Measurements from ENCODE around the gene ING5. TPM values are rescaled to one million over a fixed set of nuclear protein-coding genes. Genes with fewer than 3 reads are reported as not detected.
"Not testable (repeated sequence)": the region's sequence is repeated elsewhere in the genome, so short reads cannot be mapped to it uniquely, and the experiment has no call there.

ING5 gene
- total RNA-seq, 1 experiment from 2014 or later, result 34.4 TPM

- Histone ChIP-seq H3K4me3 (ENCODE audit: low read length) (no peak overlapping the region), H3K9ac (ENCODE audit: low read length) (no peak overlapping the region), H3K4me1 (ENCODE audit: low read length) (no peaks in the 10 kb centered on the region), H3K4me2 (ENCODE audit: low read depth, low read length, poor library complexity, severe bottlenecking) (no peak overlapping the region), H3K79me2 (ENCODE audit: low read length) (peaks cover 32% of the 10 kb centered on the region), H3K9me3 (ENCODE audit: low read length) (no peaks in the 10 kb centered on the region), H3K36me3 (ENCODE audit: insufficient read depth, low read length) (peaks cover 17% of the 10 kb centered on the region), H3K9me2 (replicated peaks; ENCODE audit: insufficient read depth, low read length) (no peaks in the 10 kb centered on the region), H2AFZ (ENCODE audit: low read length) (no peak overlapping the region), H4K20me1 (ENCODE audit: insufficient read depth, low read depth, low read length) (no peaks in the 10 kb centered on the region), H3K27me3 (ENCODE audit: low read length) (no peaks in the 10 kb centered on the region), H3K27ac (ENCODE audit: low read length) (no peak overlapping the region)
- DNase-seq, result no peak
Measured at GRCh38 chr2:241742320-241742939, 40.6 kb downstream of the ING5 start.

- not testable (repeated sequence) for H3K9me3 ChIP-seq (ENCODE audit: low read length); H3K4me2 ChIP-seq (ENCODE audit: low read depth, low read length, poor library complexity, severe bottlenecking); H4K20me1 ChIP-seq (ENCODE audit: insufficient read depth, low read depth, low read length); H3K9me2 ChIP-seq (replicated peaks; ENCODE audit: insufficient read depth, low read length); H3K27me3 ChIP-seq (ENCODE audit: low read length); DNase-seq; H3K9ac ChIP-seq (ENCODE audit: low read length); H3K4me1 ChIP-seq (ENCODE audit: low read length); H2AFZ ChIP-seq (ENCODE audit: low read length); H3K27ac ChIP-seq (ENCODE audit: low read length); H3K4me3 ChIP-seq (ENCODE audit: low read length)
- peaks cover 17% of the 10 kb centered on the region for H3K36me3 ChIP-seq (ENCODE audit: insufficient read depth, low read length)
- peaks cover 28% of the 10 kb centered on the region for H3K79me2 ChIP-seq (ENCODE audit: low read length)
Measured at GRCh38 chr2:241743008-241743407, 41.2 kb downstream of the ING5 start.

GRCh38 chr2:241743620-241744019 is 41.8 kb downstream of the ING5 start:
- H3K36me3 ChIP-seq (ENCODE audit: insufficient read depth, low read length), result peaks cover 17% of the 10 kb centered on the region
- no peak overlapping the region for H3K4me2 ChIP-seq (ENCODE audit: low read depth, low read length, poor library complexity, severe bottlenecking)
- no peak overlapping the region for H2AFZ ChIP-seq (ENCODE audit: low read length)
- no peak overlapping the region for H3K27ac ChIP-seq (ENCODE audit: low read length)
- H4K20me1 ChIP-seq (ENCODE audit: insufficient read depth, low read depth, low read length), result no peaks in the 10 kb centered on the region
- H3K4me3 ChIP-seq (ENCODE audit: low read length), result no peak overlapping the region
- peaks cover 22% of the 10 kb centered on the region for H3K79me2 ChIP-seq (ENCODE audit: low read length)
- no peak for DNase-seq
- no peaks in the 10 kb centered on the region for H3K9me2 ChIP-seq (replicated peaks; ENCODE audit: insufficient read depth, low read length)
- no peak overlapping the region for H3K9ac ChIP-seq (ENCODE audit: low read length)
- H3K9me3 ChIP-seq (ENCODE audit: low read length), result no peaks in the 10 kb centered on the region
- no peaks in the 10 kb centered on the region for H3K4me1 ChIP-seq (ENCODE audit: low read length)
- H3K27me3 ChIP-seq (ENCODE audit: low read length), result no peaks in the 10 kb centered on the region

GRCh38 chr2:241744028-241744754 is 42.4 kb downstream of the ING5 start:
- no peak overlapping the region for H3K4me3 ChIP-seq (ENCODE audit: low read length)
- no peaks in the 10 kb centered on the region for H3K4me1 ChIP-seq (ENCODE audit: low read length)
- H3K9me2 ChIP-seq (replicated peaks; ENCODE audit: insufficient read depth, low read length), result no peaks in the 10 kb centered on the region
- H3K27me3 ChIP-seq (ENCODE audit: low read length), result no peaks in the 10 kb centered on the region
- no peaks in the 10 kb centered on the region for H3K9me3 ChIP-seq (ENCODE audit: low read length)
- peaks cover 17% of the 10 kb centered on the region for H3K36me3 ChIP-seq (ENCODE audit: insufficient read depth, low read length)
- H3K9ac ChIP-seq (ENCODE audit: low read length), result no peak overlapping the region
- H3K79me2 ChIP-seq (ENCODE audit: low read length), result peaks cover 16% of the 10 kb centered on the region
- no peak overlapping the region for H2AFZ ChIP-seq (ENCODE audit: low read length)
- DNase-seq, result no peak
- no peak overlapping the region for H3K4me2 ChIP-seq (ENCODE audit: low read depth, low read length, poor library complexity, severe bottlenecking)
- no peaks in the 10 kb centered on the region for H4K20me1 ChIP-seq (ENCODE audit: insufficient read depth, low read depth, low read length)
- no peak overlapping the region for H3K27ac ChIP-seq (ENCODE audit: low read length)

GRCh38 chr2:241745276-241745675 is 43.4 kb downstream of the ING5 start:
- Histone ChIP-seq H4K20me1 (ENCODE audit: insufficient read depth, low read depth, low read length) (no peaks in the 10 kb centered on the region), H3K27me3 (ENCODE audit: low read length) (no peaks in the 10 kb centered on the region), H3K4me2 (ENCODE audit: low read depth, low read length, poor library complexity, severe bottlenecking) (no peak overlapping the region), H3K4me1 (ENCODE audit: low read length) (no peaks in the 10 kb centered on the region), H3K27ac (ENCODE audit: low read length) (no peak overlapping the region), H3K9me3 (ENCODE audit: low read length) (no peaks in the 10 kb centered on the region), H2AFZ (ENCODE audit: low read length) (no peak overlapping the region), H3K4me3 (ENCODE audit: low read length) (no peak overlapping the region), H3K9me2 (replicated peaks; ENCODE audit: insufficient read depth, low read length) (no peaks in the 10 kb centered on the region), H3K9ac (ENCODE audit: low read length) (no peak overlapping the region), H3K79me2 (ENCODE audit: low read length) (peaks cover 10% of the 10 kb centered on the region), H3K36me3 (ENCODE audit: insufficient read depth, low read length) (peaks cover 17% of the 10 kb centered on the region)
- DNase-seq, result no peak

GRCh38 chr2:241746084-241746483 is 44.2 kb downstream of the ING5 start:
- Histone ChIP-seq H3K4me1 (ENCODE audit: low read length) (no peaks in the 10 kb centered on the region), H3K9me2 (replicated peaks; ENCODE audit: insufficient read depth, low read length) (no peaks in the 10 kb centered on the region), H2AFZ (ENCODE audit: low read length) (no peak overlapping the region), H3K36me3 (ENCODE audit: insufficient read depth, low read length) (peaks cover 17% of the 10 kb centered on the region), H3K9me3 (ENCODE audit: low read length) (no peaks in the 10 kb centered on the region), H3K79me2 (ENCODE audit: low read length) (peaks cover 5% of the 10 kb centered on the region), H3K27me3 (ENCODE audit: low read length) (no peaks in the 10 kb centered on the region), H4K20me1 (ENCODE audit: insufficient read depth, low read depth, low read length) (no peaks in the 10 kb centered on the region), H3K9ac (ENCODE audit: low read length) (no peak overlapping the region), H3K4me2 (ENCODE audit: low read depth, low read length, poor library complexity, severe bottlenecking) (no peak overlapping the region), H3K4me3 (ENCODE audit: low read length) (no peak overlapping the region), H3K27ac (ENCODE audit: low read length) (no peak overlapping the region)
- no peak for DNase-seq

GRCh38 chr2:241748468-241749256 is 46.8 kb downstream of the ING5 start:
- Histone ChIP-seq H3K9me3 (ENCODE audit: low read length) (no peaks in the 10 kb centered on the region), H3K9ac (ENCODE audit: low read length) (no peak overlapping the region), H3K27ac (ENCODE audit: low read length) (no peak overlapping the region), H2AFZ (ENCODE audit: low read length) (no peak overlapping the region), H3K4me2 (ENCODE audit: low read depth, low read length, poor library complexity, severe bottlenecking) (no peak overlapping the region), H3K79me2 (ENCODE audit: low read length) (no peaks in the 10 kb centered on the region), H3K4me1 (ENCODE audit: low read length) (no peaks in the 10 kb centered on the region), H4K20me1 (ENCODE audit: insufficient read depth, low read depth, low read length) (no peaks in the 10 kb centered on the region), H3K9me2 (replicated peaks; ENCODE audit: insufficient read depth, low read length) (no peaks in the 10 kb centered on the region), H3K4me3 (ENCODE audit: low read length) (no peak overlapping the region), H3K27me3 (ENCODE audit: low read length) (no peaks in the 10 kb centered on the region), H3K36me3 (ENCODE audit: insufficient read depth, low read length) (peaks cover 17% of the 10 kb centered on the region)
- DNase-seq, result no peak
